T47D (cell line): ENCODE measurements around the gene CDK18.

Source experiments
- DNase-seq, 2 experiments: peaks; one replicate each; pipeline versions ENCODE4 v3.0.0 to v3.0.0-alpha.2; 2011 to 2012; ENCODE audit warnings: low read depth in 1 of 2, low spot score in 1 of 2
- JUND ChIP-seq: IDR thresholded peaks from 2 replicates; pipeline ENCODE4 v1.6.1; 2012; ENCODE audit warnings: low read depth
- in situ Hi-C: cut with HindIII; loops from 2 replicates; pipeline ENCODE4 v1.10.0; 2016; ENCODE audit warnings: low sequenced_read_pairs, low pct_unique_long_range_greater_than_20kb

Gene CDK18

DNA sequence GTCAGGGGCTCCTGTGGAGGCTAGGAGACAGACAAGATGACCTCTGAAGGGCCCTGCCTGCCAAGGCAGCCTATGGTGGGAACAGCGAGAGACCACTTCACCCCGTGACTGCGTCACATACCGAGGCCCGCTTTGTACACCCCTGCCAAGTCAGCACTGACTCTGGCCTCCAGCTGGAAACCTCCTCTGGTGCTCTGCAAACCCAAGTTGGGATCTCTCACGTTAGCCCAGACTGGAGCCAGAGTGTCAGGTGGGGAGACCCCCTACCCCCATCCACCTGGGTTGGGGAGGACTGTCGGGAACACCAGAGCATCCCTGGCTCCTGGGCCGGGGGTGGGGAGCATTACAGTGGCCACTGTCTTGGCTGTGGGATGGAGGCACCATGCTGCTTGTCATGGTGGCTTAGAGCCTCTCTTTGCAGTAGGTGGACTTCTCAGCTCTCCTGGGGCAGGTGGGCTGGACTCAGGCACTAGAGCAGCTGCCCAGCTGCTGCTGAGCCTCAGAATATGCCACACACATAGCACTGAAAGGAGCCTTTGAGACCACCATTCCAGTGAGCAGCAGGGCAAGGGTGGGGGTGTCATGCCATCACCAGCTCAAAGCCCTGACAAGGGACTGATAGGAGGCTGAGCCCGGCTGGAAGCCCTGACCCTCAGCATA is 77.0 kb downstream of the CDK18 start:
- in situ Hi-C loops = no loop called here
- no peak for DNase-seq
- no peak for TF ChIP-seq JUND

DNA sequence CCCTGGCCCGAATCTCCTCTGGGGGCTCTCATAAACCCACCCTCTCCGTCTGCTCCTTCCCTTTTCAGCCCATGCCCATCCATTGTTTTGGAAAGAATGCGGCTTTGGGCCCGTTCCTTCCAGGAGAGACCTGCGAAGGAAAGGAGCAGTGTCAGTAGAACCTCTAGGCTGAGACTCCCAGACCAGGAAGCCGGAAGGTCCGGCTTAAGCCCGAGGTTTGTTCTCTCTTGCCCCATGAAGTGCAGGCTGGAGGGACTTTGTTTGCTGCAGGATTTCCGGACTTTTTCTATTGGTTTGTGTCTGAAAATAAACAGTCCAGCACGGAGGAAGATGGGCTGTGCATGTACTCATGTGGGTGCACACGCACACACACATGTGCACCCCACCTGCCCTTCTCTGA is 77.6 kb downstream of the CDK18 start:
- in situ Hi-C loops = no loop called here

More for the DNA sequence above, 77.6 kb downstream of the CDK18 start:
- TF ChIP-seq JUND = no peak
- DNase-seq = no peak
